Ammon's horn (tissue), 1 donor: ENCODE data around the gene ABCA6.
A peak's percentile ranks its signal among the peaks of the same experiment; 100 is the strongest.
"Not testable (repeated sequence)": the region's sequence is repeated elsewhere in the genome, so short reads cannot be mapped to it uniquely, and the experiment has no call there.

ENCODE experiments used
- DNase-seq: peaks from one replicate; pipeline ENCODE4 v3.0.0-alpha.2; 2016; ENCODE audit warnings: low spot score

ABCA6 gene, protein sequence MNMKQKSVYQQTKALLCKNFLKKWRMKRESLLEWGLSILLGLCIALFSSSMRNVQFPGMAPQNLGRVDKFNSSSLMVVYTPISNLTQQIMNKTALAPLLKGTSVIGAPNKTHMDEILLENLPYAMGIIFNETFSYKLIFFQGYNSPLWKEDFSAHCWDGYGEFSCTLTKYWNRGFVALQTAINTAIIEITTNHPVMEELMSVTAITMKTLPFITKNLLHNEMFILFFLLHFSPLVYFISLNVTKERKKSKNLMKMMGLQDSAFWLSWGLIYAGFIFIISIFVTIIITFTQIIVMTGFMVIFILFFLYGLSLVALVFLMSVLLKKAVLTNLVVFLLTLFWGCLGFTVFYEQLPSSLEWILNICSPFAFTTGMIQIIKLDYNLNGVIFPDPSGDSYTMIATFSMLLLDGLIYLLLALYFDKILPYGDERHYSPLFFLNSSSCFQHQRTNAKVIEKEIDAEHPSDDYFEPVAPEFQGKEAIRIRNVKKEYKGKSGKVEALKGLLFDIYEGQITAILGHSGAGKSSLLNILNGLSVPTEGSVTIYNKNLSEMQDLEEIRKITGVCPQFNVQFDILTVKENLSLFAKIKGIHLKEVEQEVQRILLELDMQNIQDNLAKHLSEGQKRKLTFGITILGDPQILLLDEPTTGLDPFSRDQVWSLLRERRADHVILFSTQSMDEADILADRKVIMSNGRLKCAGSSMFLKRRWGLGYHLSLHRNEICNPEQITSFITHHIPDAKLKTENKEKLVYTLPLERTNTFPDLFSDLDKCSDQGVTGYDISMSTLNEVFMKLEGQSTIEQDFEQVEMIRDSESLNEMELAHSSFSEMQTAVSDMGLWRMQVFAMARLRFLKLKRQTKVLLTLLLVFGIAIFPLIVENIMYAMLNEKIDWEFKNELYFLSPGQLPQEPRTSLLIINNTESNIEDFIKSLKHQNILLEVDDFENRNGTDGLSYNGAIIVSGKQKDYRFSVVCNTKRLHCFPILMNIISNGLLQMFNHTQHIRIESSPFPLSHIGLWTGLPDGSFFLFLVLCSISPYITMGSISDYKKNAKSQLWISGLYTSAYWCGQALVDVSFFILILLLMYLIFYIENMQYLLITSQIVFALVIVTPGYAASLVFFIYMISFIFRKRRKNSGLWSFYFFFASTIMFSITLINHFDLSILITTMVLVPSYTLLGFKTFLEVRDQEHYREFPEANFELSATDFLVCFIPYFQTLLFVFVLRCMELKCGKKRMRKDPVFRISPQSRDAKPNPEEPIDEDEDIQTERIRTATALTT (N-terminal part only)

DNA sequence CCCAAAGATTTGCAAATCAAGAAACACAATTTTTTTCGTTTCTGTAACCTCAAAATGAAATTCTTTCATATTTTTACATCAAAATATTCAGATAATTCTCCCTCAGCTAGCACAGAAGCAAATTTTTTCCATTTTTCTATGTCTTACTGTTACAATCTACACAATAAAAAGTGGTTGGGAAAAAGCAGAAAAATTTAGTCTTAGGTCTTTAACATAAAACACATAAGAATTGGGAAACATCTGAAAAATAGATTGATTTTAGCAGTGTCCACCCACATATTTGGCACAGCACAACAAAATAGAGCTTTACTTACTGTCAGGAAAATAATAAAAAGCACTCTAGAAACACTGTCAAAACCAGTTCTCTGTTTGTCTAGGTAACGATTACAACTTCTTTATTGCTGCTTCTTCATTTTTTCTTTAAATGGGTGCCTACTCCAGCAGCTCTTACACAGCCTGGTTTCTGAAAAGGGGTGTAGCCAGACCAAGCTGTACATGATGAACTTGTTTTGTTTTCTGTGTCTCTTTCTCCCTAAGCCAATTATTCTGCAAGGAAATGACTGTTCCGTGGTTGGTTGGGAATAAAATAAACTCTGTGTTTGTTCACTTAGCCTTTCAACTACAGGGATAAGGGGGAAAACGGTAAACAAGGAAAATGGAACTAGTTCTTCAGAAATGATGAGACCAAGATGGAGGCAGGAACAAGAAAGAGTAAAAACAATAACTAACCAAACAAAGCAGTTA lies at the start of gene ABCA6:
Gene ABCA6, minus strand, starts transcription at position 465 of the 744 bp plus-strand sequence. CDS start 1,192 bp downstream, outside the sequence.
- peak; percentile 29 for DNase-seq

DNA sequence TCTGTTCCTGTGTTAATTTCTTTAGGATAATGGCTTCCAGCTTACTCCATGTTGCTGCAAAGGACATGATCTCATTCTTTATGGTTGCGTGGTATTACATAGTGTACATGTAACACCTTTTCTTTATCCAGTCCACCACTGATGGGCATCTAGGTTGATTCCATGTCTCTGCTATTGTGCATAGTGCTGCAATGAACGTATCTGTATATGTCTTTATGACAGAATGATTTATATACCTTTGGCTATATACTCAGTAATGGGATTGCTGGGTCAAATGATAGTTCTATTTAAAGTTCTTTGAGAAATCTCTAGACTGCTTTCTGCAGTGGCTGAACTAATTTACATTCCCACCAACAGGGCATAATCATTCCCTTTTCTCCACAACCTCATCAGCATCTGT lies 47.1 kb upstream of the ABCA6 start:
- DNase-seq = no peak

DNA sequence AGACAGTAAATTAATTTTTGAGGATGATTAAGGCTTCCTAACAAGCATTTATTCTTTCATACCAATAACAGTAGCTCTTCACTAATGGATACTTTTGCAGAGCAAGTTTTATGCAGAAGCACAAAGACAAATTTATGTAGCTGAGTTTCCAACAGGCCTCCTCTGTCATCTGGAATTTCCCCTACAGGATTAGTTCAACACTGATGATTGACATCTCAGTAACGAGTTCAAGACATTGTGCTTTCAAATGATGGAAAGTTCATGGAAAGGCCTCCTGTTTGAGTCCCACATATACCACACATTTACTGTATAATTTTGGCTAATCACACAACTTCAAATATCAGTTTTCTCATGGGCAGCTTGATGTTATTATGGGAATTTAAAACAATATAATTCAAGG lies 46.4 kb upstream of the ABCA6 start:
- no peak for DNase-seq

DNA sequence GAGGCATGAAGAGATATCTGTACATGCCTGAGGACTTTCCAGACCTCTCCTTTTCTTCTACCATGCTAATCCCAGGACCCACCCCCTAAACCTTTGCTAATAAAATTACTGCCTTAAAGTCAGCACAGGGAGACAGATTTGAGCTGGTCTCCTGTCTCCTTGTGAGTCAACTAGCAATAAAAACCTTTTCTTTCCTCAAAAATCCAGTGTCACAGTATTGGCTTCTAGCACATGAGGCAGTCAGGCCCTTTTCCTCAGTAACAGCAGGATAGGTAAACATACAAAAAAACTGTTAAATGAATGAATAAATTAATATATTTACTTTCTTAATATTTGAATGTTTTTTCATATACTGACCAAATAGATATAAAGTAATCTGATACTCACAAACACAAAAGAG lies 45.6 kb upstream of the ABCA6 start:
- no peak for DNase-seq

DNA sequence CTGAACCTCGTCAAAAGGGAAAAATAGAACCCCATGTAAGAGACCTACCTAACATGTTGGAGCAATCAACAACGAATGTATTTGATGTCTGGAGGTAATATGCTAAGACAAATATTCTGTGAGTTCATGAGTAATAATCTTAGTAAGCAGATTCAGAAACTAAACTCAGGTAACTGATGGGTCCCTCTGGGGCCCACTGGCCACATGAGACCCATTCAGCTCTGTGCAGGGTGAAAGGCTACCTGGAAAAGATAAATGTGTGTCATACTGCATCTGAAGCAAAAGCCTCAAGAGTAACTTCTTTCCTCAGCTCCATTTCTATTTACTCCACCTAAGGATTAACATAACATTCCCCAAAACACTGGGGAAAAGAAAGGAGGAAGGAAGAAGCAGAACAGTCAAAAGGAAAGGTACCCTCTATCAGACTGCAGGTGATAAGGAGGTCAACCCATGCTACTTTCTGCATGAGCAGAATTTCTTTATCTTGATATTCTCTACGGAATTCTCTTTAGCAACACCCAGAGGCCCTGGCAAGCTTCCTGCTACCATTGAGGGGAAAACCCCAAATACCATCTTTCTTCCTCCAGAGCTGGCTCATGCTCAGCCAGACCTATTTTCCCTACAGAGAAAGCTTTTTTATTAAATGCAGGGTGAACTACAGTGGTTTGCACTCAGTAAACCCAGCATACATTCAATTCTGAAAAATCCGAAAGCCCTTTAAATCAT lies 37.7 kb upstream of the ABCA6 start:
- no peak for DNase-seq

- DNase-seq = no peak
These were observed 34.7 kb upstream of the ABCA6 start for GRCh38 chr17:69176457-69176795.

DNA sequence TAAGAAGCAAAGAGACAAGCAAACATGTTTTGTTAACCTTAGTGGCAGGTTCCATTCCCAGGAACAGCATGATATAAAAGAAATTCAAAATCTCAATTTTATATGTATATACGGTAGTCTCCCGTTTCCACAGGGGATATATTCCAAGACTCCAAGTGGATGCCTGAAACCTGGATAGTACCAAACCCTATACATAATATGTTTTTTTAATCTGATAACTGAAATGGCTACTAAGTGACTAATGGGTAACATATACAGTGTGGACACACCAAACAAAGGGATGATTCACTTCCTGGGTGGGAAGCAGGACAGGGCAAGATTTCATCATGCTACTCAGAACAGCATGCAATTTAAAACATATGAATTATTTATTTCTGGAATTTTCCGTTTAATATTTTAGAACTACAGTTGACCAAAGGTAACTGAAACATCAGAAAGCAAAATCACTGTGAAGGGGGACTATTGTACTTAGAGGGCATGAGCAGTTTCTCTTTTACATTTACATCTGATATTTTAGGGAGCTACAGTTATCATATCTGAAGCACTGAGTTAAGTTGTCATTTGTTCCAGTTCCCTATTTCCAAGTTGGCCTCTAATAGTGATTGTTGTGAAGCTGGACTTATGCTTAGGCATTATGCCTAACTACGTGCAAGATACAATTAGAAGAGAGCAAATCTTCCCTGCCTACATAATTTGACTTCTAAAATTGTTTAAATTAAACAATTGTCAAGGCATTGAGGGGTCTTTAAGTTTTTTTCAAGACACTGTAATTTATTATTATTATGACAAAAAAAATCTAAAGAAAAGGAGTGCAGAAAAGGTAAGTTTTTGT lies 34.1 kb upstream of the ABCA6 start:
- no peak for DNase-seq

DNA sequence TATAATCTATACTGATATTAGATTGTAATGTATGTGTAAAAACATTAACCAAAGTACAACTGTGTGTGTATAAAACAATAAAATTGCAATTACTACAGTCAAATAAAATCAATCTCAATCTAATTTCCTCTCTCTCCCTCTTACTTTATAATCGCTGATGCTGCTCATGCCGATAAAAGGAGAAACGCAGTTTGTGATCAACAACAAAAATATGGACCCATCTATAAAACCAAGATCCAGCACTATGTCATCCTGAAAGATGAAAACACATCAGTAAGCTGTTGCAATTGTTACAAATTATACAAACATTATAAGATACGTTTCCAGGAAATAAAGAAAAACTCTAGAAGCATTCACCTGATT lies 33.5 kb upstream of the ABCA6 start:
- no peak for DNase-seq

GRCh38 chr17:69173118-69173517 lies 31.4 kb upstream of the ABCA6 start:
- no peak for DNase-seq

DNA sequence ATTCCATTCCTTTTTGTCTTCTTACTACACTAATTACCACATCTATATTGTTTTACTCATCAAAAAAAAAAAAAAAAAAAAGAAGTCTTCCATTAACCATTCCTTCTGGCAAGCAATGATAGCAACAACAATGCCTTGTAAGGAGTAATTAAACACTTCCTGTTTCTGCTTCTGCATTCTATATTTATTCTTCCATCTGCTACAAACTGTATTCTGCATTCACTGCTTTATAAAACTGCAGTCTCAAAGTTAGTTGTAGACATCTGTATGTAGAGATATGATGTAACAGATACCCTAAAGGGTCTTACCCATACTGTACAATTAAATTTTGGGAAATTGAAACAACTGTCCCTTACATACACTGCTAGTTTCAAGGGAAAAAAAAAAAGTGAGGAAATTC lies 28.7 kb upstream of the ABCA6 start:
- DNase-seq = no peak

DNA sequence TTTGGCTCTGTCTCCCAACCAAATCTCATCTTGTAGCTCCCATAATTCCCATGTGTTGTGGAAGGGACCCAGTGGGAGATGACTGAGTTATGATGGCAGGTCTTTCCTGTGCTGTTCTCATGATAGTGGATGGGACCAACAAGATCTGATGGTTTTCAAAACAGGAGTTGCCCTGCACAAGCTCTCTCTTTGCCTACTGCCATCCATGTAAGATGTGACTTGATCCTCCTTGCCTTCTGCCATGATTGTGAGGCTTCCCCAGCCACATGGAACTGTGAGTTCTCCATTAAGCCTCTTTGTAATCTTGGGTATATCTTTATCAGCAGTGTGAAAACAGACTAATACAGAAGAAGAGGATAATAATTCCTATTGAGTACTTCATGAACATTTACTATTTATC lies 26.9 kb upstream of the ABCA6 start:
- not testable (repeated sequence) for DNase-seq

- DNase-seq = no peak
These were observed 25.3 kb upstream of the ABCA6 start for GRCh38 chr17:69166957-69167356.

GRCh38 chr17:69164206-69164605 lies 22.5 kb upstream of the ABCA6 start:
- no peak for DNase-seq

DNA sequence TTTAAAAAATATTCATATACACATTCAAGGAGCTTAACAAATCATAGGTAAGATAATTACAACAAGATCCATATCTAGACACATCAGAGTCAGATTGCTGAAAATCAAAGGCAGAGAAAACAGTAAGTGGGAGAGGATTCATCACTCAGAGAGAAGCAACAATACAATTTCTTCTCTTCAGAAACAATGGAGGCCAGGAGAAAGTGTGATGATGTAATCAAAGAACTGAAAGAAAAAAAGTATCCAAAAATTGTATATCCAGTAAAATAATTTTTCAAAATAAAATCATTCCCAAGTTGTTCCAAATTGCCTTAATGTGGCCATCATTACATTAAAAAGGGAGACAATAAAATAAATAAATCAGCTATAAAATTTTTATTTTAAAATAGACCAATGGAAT lies 17.7 kb upstream of the ABCA6 start:
- DNase-seq = no peak

DNA sequence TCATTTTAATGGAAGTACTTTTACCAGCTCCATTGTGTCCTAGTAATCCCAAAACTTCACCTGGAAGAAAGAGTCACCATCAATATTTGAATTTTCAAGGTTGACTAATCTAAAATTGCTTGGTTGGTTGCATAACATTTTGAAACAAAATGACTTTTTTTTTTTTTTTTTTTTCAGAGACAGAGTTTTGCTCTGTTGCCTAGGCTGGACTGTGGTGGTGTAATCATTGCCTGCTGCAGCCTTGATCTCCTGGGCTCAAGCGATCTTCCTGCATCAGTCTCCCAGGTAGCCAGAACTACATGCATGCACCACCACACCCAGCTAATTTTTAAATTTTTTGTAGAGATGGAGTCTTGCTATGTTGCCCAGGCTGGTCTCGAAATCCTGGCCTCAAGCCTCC lies 12.6 kb upstream of the ABCA6 start:
- no peak for DNase-seq

DNA sequence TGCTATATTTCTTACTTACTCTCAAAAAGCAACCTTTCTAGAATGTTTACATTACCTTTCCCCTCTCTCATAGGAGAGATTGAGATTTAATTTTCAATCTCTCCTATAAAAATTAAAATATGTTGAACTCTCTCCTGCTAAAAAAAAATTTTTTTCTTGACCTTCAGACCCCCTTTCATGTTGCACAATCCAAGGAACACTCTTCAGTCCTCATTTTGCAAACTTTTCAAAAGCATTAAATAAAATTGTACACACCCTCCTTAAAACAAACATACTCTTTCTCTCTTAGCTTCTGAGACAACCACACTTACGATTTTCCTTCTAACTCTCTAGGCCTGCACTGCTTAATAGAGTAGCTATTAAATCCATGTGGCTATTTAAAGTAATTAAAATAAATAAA lies 8.6 kb upstream of the ABCA6 start:
- DNase-seq = no peak

DNA sequence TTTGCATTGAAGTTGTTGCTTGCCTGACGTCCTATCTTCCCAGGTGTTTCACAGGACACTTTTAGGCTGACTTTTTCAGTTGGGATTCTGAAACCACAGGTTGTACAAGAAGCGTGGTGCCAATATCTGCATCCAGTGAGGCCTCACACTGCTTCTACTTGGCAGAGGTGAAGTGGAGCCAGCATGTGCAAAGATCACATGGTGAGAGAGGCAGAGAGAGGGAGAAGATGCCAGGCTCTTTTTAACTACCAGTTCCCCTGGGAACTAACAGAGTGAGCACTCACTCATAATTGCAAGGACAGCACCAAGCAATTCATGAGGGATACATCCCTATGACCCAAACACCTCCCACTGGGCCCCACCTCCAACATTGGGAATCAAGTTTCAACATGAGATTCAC lies 5.8 kb upstream of the ABCA6 start:
- DNase-seq = no peak

DNA sequence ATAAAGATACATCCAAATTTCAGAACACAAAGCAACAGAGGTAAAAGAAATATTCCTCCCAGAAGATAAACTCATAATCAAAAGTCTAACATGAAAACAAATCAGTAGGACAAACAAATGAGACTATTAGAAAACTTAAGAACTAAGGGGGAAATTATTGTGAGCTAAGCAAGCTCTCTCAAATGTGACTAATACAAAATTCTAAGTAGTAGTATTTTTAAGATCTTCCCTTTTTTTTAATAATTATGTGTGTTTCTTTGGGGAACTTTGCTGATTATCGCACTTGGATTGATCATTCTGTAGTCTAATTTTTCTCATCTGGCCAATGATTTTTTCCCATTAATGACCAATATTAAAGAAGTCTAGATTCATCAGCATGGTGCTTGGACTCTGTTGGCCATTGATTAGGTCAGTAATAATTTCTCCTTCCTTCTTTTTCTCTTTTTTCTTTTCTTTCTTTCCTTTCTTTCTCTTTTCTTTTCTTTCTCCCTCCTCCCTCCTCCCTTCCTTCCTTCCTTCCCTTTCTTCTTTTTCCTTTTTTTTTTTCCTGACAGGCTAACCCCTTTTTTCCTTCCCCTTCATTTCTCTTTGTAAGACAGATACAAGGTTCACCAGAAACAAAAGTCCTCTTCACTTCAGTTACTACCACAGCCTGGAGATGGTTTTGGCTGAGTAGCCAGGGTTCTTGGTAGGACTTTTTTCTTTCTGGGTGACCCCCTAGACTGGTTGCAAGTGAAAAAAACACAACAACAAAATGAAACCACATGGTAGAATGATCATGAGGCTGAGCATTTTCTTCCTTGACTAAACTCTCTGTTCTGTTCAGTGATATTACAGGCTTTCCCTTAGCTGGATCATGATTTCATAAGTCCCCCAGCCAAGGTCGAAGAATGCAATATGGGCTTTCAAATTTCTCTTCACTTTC lies 2.9 kb upstream of the ABCA6 start:
- no peak for DNase-seq

DNA sequence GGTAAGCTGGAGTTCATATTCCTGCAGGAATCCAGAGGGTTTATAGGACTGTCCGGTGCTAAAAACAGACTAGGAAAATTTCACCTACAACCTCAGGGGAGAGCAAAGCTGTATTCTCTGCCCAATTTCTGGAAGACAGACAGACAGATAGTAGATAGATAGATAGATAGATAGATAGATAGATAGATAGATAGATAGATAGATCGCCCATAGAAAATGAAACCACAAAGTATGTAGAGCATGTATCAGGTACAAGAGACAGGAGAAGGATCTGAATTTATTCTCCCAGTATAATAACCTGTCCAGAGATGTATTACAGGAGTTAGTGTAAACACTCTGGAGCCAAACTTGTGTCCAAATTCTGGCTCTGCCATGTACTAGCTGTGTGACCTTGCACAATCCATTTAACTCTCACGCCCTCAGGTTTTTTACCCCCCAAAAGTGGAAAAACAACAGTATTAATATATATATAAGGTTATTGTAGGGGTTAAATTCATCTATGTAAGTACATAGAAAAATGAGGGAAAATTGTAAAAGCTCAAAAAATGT lies 2.1 kb upstream of the ABCA6 start:
- no peak for DNase-seq
